GM12878 (cell line): Measurements from ENCODE around the gene GPR176. TPM values are rescaled to one million over a fixed set of nuclear protein-coding genes. Genes with fewer than 3 reads are reported as not detected.

Experiments
- ATAC-seq: fragments of 200-7000 bp; cut with Tn5 transposase; 3 replicates; pipeline ENCODE4 v1.9.1; 2020; ENCODE audit warnings: mild to moderate bottlenecking, moderate library complexity
- BruUV-seq: library from RNA; stranded (reverse); fragments of 400-500 nt; replicated peaks from 2 replicates; lab custom pipeline; 2021; lab: Mats Ljungman, UMichigan
- CTCF ChIA-PET: fragments of 300-600 bp; sonication (Branson Sonifier 250); formaldehyde crosslinking; extraction: SDS; loops from one replicate; lab custom pipeline; 2021; ENCODE audit warnings: inconsistent platforms; lab: Yijun Ruan, JAX
- POLR2A ChIA-PET: fragments of 350-600 bp; formaldehyde crosslinking; extraction: SDS; loops from one replicate; lab custom pipeline; 2021; ENCODE audit warnings: inconsistent platforms; lab: Charles Lee
- RAD21 ChIA-PET: fragments of 300-600 bp; sonication (Branson Sonifier 250); formaldehyde crosslinking; loops from one replicate; lab custom pipeline; 2023; ENCODE audit warnings: antibody characterized with exemption; ENCODE audit not compliant: unreplicated experiment; lab: Charles Lee
- SMC1A ChIA-PET: fragments of 300-600 bp; sonication (Branson Sonifier 250); formaldehyde crosslinking; loops from one replicate; lab custom pipeline; 2023; ENCODE audit not compliant: unreplicated experiment, uncharacterized antibody; lab: Charles Lee
- DNase-seq: peaks from one replicate; pipeline ENCODE4 v3.0.0-alpha.2; 2011; ENCODE audit warnings: low read depth, low spot score
- FAIRE-seq: peaks from 3 replicates; lab custom pipeline; 2011; peaks lifted over from hg19 to GRCh38; lab: Jason Lieb, UNC
- H2AFZ ChIP-seq: 2 replicates; pipeline ENCODE4 v1.6.0; 2011; ENCODE audit warnings: low read depth, low read length, control low read depth; ENCODE audit not compliant: control insufficient read depth
- H3K27ac ChIP-seq: 2 replicates; pipeline ENCODE4 v1.5.1; 2011; ENCODE audit warnings: control low read depth; ENCODE audit not compliant: control insufficient read depth, insufficient read depth
- H3K27me3 ChIP-seq, 2 experiments: replicated peaks in 1 of 2; 2 replicates each; pipeline versions ENCODE4 v1.6.0 to v1.6.1; 2011; ENCODE audit warnings: low read length in 1 of 2; ENCODE audit not compliant: control insufficient read depth in 2 of 2, insufficient read depth in 2 of 2
- H3K36me3 ChIP-seq, 2 experiments: 2 replicates each; pipeline ENCODE4 v1.5.1; 2011; ENCODE audit warnings: low read length in 1 of 2; ENCODE audit not compliant: control insufficient read depth in 2 of 2, insufficient read depth in 2 of 2
- H3K4me1 ChIP-seq: 2 replicates; pipeline ENCODE4 v1.6.1; 2011; ENCODE audit warnings: mild to moderate bottlenecking, low read length, moderate library complexity, mixed read lengths; ENCODE audit not compliant: control insufficient read depth, insufficient read depth
- H3K4me2 ChIP-seq: 2 replicates; pipeline ENCODE4 v1.6.0; 2011; ENCODE audit warnings: control low read depth; ENCODE audit not compliant: control insufficient read depth, insufficient read depth
- H3K4me3 ChIP-seq: fragments of 200-600 bp; sonication (generic); 2 replicates; pipeline ENCODE4 v1.5.1; 2016
- H3K79me2 ChIP-seq: 2 replicates; pipeline ENCODE4 v1.6.0; 2011; ENCODE audit warnings: low read length; ENCODE audit not compliant: control insufficient read depth, insufficient read depth
- H3K9ac ChIP-seq: 2 replicates; pipeline ENCODE4 v1.8.0; 2011; ENCODE audit warnings: low read length, control low read depth, mixed read lengths; ENCODE audit not compliant: control insufficient read depth, insufficient read depth
- H3K9me3 ChIP-seq: replicated peaks from 3 replicates; pipeline ENCODE4 v1.5.1; 2011; ENCODE audit warnings: mild to moderate bottlenecking, low read length; ENCODE audit not compliant: control insufficient read depth, insufficient read depth
- H4K20me1 ChIP-seq: 2 replicates; pipeline ENCODE4 v1.6.0; 2011; ENCODE audit not compliant: control insufficient read depth, insufficient read depth
- MTA2 ChIP-seq: fragments of 450-650 bp; IDR thresholded peaks from 2 replicates; pipeline ENCODE4 v1.6.1; 2016; ENCODE audit warnings: low read depth, mild to moderate bottlenecking, moderate library complexity
- PRDM15 ChIP-seq: fragments of 450-650 bp; formaldehyde crosslinking; IDR thresholded peaks from 2 replicates; pipeline ENCODE4 v1.4.0; 2020; ENCODE audit warnings: mild to moderate bottlenecking, moderate library complexity
- WGBS: methylation state at CpG from one replicate; pipeline ENCODE4 v1.1.6; 2016; ENCODE audit warnings: low lambda C conversion rate; ENCODE audit not compliant: insufficient replicate concordance, insufficient coverage; ENCODE audit errors: missing lambda C conversion rate; 5-methylcytosine and 5-hydroxymethylcytosine counted together
- in situ Hi-C: fragments of 300-500 bp; cut with MboI; formaldehyde crosslinking; loops from 9 replicates; pipeline ENCODE4 v1.14.3; 2018; ENCODE audit warnings: mixed read lengths
- intact Hi-C: fragments of 100-400 bp; cut with micrococcal nuclease; formaldehyde crosslinking; loops from one replicate; pipeline ENCODE4 v1.14.2; 2022; ENCODE audit not compliant: unreplicated experiment
- polyA plus RNA-seq, 11 experiments: library from polyadenylated mRNA; depleted of rRNA in 4 of 11; unstranded in 6 of 11; stranded (reverse) in 5 of 11; fragments of >200 nt; fragmentation: Nextera tagmentation in 4 of 11; fragmentation: Illumina TruSeq in 1 of 11; extraction: Ambion mirVana in 4 of 11; extraction: Trizol in 1 of 11; gene quantifications; 1 replicate in 1 of 11; 2 replicates in 10 of 11; pipeline versions ENCODE4 v1.2.1 to v1.2.3, GENCODE V29; 2011 to 2016; ENCODE audit warnings: inconsistent platforms in 2 of 11, missing spikeins in 2 of 11, low read depth in 1 of 11
- total RNA-seq, 4 experiments: library from RNA; depleted of rRNA in 3 of 4; stranded (reverse); fragments of >200 nt in 3 of 4; fragmentation: Illumina TruSeq in 1 of 4; extraction: Trizol in 1 of 4; gene quantifications; 2 replicates each; pipeline versions ENCODE4 v1.2.1 to v1.2.3, GENCODE V29; 2013 to 2021

GPR176 gene
- total and polyA plus RNA-seq, 10 of the 15 experiments (the other 5 are each of a cell fraction or from before 2014, with no cell fraction given) = 0.02 to 0.33 (median 0.16) TPM; not detected in 4

- ChIA-PET RAD21 (interaction anchor here (0.7 to 2.2 kb wide), 10 partner anchors 33 to 387 kb away, joined by 3 to 11 read pairs (median 5); no protein-coding TSS in a partner anchor), CTCF (interaction anchor here (0.8 to 3.1 kb wide), 25 partner anchors 9 to 386 kb away, joined by 3 to 18 read pairs (median 4); partner anchors contain the start of genes EIF2AK4 and SRP14), POLR2A (no interaction called here), SMC1A (interaction anchor here (0.5 to 1.9 kb wide), 19 partner anchors 12 to 913 kb away, joined by 3 to 10 read pairs (median 4); no protein-coding TSS in a partner anchor)
- in situ Hi-C loops (loop anchor here (10.0 kb wide), 1 partner anchor 387 kb away; no protein-coding TSS in a partner anchor), intact Hi-C loops (loop anchor here (10.0 kb wide), 1 partner anchor 387 kb away; no protein-coding TSS in a partner anchor)
- Histone ChIP-seq H3K4me2 (no peak overlapping the region), H4K20me1 (no peaks in the 10 kb centered on the region), H3K27me3 (no peaks in the 10 kb centered on the region; a peak in 1 of 4 replicates), H3K79me2 (no peaks in the 10 kb centered on the region), H3K36me3 (no peaks in the 10 kb centered on the region), H3K27ac (no peak overlapping the region), H3K9ac (no peak overlapping the region), H3K4me3 (no peak overlapping the region), H3K9me3 (no peaks in the 10 kb centered on the region), H3K4me1 (no peaks in the 10 kb centered on the region), H2AFZ (no peak overlapping the region)
- no peak; the same call in 2 of the 3 replicates for ATAC-seq
- no peak for DNase-seq
- FAIRE-seq = no peak
- TF ChIP-seq PRDM15 (no peak), MTA2 (no peak)
- 63% methylated on average over 1 of the region's 1 CpG for WGBS
- no TSS peak for BruUV-seq
Measured at GRCh38 chr15:39888243-39888642, 31.8 kb downstream of the GPR176 start.
